Fibroblast of lung (primary cell): ENCODE results near the gene IL3.

Experiments
- EZH2 ChIP-seq: IDR thresholded peaks from 2 replicates; pipeline ENCODE4 v1.5.1; 2012; ENCODE audit warnings: low read length, control low read depth, mild to moderate bottlenecking; ENCODE audit errors: missing control alignments
- TF ChIP-seq, protein P1 (sequence below), 2 donors: IDR thresholded peaks in 1 of 2; conservative IDR thresholded peaks in 1 of 2; 1 replicate in 1 of 2; 2 replicates in 1 of 2; pipeline ENCODE4 v1.5.1; 2011 to 2012; ENCODE audit warnings: low read length in 2 of 2, control low read depth in 1 of 2, inconsistent platforms in 1 of 2, low read depth in 1 of 2, mild to moderate bottlenecking in 1 of 2

DNA sequence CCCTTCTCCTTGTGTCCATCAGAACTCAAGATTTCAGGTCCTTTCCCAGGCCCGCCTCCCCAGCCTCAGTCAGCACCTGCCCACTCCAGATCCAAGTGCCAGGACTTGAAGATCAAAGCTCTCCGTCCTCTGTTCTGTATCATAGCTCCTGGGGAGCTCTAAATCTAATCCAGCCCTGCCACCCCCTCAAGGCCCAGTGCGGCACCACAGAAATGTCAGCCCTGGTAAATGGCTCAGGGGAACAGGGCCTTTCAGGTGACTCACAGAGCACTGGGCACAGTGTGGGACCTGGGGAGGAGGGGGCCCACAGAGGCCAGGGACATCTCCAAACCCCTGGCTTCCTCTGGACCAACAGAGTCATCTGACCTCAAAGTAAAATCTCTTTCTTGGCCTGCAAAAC is 19.2 kb downstream of the IL3 start:
- TF ChIP-seq, protein P1, sequence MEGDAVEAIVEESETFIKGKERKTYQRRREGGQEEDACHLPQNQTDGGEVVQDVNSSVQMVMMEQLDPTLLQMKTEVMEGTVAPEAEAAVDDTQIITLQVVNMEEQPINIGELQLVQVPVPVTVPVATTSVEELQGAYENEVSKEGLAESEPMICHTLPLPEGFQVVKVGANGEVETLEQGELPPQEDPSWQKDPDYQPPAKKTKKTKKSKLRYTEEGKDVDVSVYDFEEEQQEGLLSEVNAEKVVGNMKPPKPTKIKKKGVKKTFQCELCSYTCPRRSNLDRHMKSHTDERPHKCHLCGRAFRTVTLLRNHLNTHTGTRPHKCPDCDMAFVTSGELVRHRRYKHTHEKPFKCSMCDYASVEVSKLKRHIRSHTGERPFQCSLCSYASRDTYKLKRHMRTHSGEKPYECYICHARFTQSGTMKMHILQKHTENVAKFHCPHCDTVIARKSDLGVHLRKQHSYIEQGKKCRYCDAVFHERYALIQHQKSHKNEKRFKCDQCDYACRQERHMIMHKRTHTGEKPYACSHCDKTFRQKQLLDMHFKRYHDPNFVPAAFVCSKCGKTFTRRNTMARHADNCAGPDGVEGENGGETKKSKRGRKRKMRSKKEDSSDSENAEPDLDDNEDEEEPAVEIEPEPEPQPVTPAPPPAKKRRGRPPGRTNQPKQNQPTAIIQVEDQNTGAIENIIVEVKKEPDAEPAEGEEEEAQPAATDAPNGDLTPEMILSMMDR (conservative IDR thresholded peaks at IDR 0.05 in 1 of 2, IDR thresholded peaks at IDR 0.05 in 1 of 2; ENCODE audit: low read depth in 1 of 2, low read length in 2 of 2) = no peak
- TF ChIP-seq EZH2 = no peak
